Measurements from ENCODE around the gene SDK1.

DNA sequence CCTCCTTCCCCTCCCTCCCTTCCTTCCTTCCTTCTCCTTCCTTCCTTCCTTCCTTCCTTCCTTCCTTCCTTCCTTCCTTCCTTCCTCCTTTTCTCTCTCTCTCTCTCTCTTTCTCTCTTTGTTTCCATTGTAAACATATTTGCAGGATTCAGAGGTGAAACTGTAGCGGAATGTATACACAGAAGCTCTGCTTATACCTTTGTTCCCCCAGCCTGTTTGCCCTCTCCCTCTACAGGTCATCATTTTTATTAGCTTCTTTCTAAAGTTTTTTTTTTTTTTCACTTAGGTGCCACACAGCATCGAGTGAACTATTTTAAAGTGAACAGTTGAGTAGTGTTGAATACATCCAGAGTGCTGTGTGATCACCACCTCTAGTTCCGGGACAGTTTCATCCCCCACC is 20.7 kb downstream of the SDK1 start:
- TF ChIP-seq, protein P1, sequence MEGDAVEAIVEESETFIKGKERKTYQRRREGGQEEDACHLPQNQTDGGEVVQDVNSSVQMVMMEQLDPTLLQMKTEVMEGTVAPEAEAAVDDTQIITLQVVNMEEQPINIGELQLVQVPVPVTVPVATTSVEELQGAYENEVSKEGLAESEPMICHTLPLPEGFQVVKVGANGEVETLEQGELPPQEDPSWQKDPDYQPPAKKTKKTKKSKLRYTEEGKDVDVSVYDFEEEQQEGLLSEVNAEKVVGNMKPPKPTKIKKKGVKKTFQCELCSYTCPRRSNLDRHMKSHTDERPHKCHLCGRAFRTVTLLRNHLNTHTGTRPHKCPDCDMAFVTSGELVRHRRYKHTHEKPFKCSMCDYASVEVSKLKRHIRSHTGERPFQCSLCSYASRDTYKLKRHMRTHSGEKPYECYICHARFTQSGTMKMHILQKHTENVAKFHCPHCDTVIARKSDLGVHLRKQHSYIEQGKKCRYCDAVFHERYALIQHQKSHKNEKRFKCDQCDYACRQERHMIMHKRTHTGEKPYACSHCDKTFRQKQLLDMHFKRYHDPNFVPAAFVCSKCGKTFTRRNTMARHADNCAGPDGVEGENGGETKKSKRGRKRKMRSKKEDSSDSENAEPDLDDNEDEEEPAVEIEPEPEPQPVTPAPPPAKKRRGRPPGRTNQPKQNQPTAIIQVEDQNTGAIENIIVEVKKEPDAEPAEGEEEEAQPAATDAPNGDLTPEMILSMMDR (IDR thresholded peaks at IDR 0.05) = no peak
- TF ChIP-seq POLR2A (IDR thresholded peaks at IDR 0.05) (no peak), POLR2AphosphoS5 (IDR thresholded peaks at IDR 0.05) (no peak)
